GM12878 (cell line): ENCODE measurements around the gene FKBP3. TPM values are rescaled to one million over a fixed set of nuclear protein-coding genes. Genes with fewer than 3 reads are reported as not detected.

Experiments used
- BMI1 ChIP-seq: fragments of 450-650 bp; IDR thresholded peaks from 2 replicates; pipeline ENCODE4 v1.6.1; 2016; ENCODE audit warnings: mild to moderate bottlenecking, moderate library complexity, borderline replicate concordance
- ELK1 ChIP-seq: IDR thresholded peaks from 2 replicates; pipeline ENCODE4 v1.6.1; 2012; ENCODE audit warnings: low read depth, low read length, improper control_type of control experiment
- IKZF2 ChIP-seq, 2 experiments: fragments of 450-650 bp; IDR thresholded peaks; 2 replicates each; pipeline ENCODE4 v1.6.1; 2017; ENCODE audit warnings: mild to moderate bottlenecking in 2 of 2, moderate library complexity in 2 of 2
- JUND ChIP-seq: IDR thresholded peaks from 2 replicates; pipeline ENCODE4 v1.6.1; 2012; ENCODE audit warnings: low read depth, mild to moderate bottlenecking, low read length, improper control_type of control experiment, moderate library complexity
- MAX ChIP-seq: IDR thresholded peaks from 2 replicates; pipeline ENCODE4 v1.6.1; 2012; ENCODE audit warnings: low read depth, low read length, improper control_type of control experiment
- MEF2B ChIP-seq: fragments of 450-650 bp; IDR thresholded peaks from 2 replicates; pipeline ENCODE4 v1.6.1; 2018; ENCODE audit warnings: mild to moderate bottlenecking, moderate library complexity; ENCODE audit not compliant: partially characterized antibody, poor library complexity, severe bottlenecking
- NBN ChIP-seq: fragments of 450-650 bp; IDR thresholded peaks from 2 replicates; pipeline ENCODE4 v1.6.1; 2016
- NFIC ChIP-seq: IDR thresholded peaks from 2 replicates; pipeline ENCODE4 v1.6.1; 2012; ENCODE audit warnings: low read depth, mild to moderate bottlenecking, inconsistent platforms, low read length, moderate library complexity
- TCF3 ChIP-seq: IDR thresholded peaks from 2 replicates; pipeline ENCODE4 v1.6.1; 2012; ENCODE audit warnings: low read depth, mild to moderate bottlenecking, low read length, borderline replicate concordance; ENCODE audit not compliant: insufficient read depth
- USF1 ChIP-seq: IDR thresholded peaks from 2 replicates; pipeline ENCODE4 v1.6.1; 2011; ENCODE audit warnings: borderline replicate concordance, low read depth, mild to moderate bottlenecking, moderate library complexity, mixed read lengths, low read length; ENCODE audit not compliant: insufficient read depth; ENCODE audit errors: extremely low read length
- YY1 ChIP-seq: IDR thresholded peaks from 2 replicates; pipeline ENCODE4 v1.6.1; 2011; ENCODE audit warnings: low read depth, mild to moderate bottlenecking, low read length
- ZNF592 ChIP-seq: fragments of 450-650 bp; IDR thresholded peaks from 2 replicates; pipeline ENCODE4 v1.6.1; 2017; ENCODE audit warnings: mild to moderate bottlenecking, moderate library complexity
- ZNF622 ChIP-seq: fragments of 450-650 bp; IDR thresholded peaks from 2 replicates; pipeline ENCODE4 v1.6.1; 2017; ENCODE audit warnings: mild to moderate bottlenecking, inconsistent platforms
- ZNF687 ChIP-seq: fragments of 450-650 bp; IDR thresholded peaks from 2 replicates; pipeline ENCODE4 v1.6.1; 2017; ENCODE audit warnings: mild to moderate bottlenecking, moderate library complexity
- ZZZ3 ChIP-seq: IDR thresholded peaks from 2 replicates; pipeline ENCODE4 v1.6.1; 2011; ENCODE audit warnings: low read depth; ENCODE audit not compliant: control insufficient read depth, insufficient read length
- polyA plus RNA-seq, 11 experiments: library from polyadenylated mRNA; depleted of rRNA in 4 of 11; unstranded in 6 of 11; stranded (reverse) in 5 of 11; fragments of >200 nt; fragmentation: Nextera tagmentation in 4 of 11; fragmentation: Illumina TruSeq in 1 of 11; extraction: Ambion mirVana in 4 of 11; extraction: Trizol in 1 of 11; gene quantifications; 1 replicate in 1 of 11; 2 replicates in 10 of 11; pipeline versions ENCODE4 v1.2.1 to v1.2.3, GENCODE V29; 2011 to 2016; ENCODE audit warnings: inconsistent platforms in 2 of 11, missing spikeins in 2 of 11, low read depth in 1 of 11
- total RNA-seq, 4 experiments: library from RNA; depleted of rRNA in 3 of 4; stranded (reverse); fragments of >200 nt in 3 of 4; fragmentation: Illumina TruSeq in 1 of 4; extraction: Trizol in 1 of 4; gene quantifications; 2 replicates each; pipeline versions ENCODE4 v1.2.1 to v1.2.3, GENCODE V29; 2013 to 2021

Gene FKBP3
- total and polyA plus RNA-seq, 10 of the 15 experiments (the other 5 are each of a cell fraction or from before 2014, with no cell fraction given), result 67.2 to 218 (median 129) TPM

GRCh38 chr14:45135659-45136395, 1.5 kb upstream of the FKBP3 start, which contains the start of gene FANCM (continued):
- TF ChIP-seq MEF2B, result no peak
- peak; percentile 69; the same call in 1 of the 2 replicates for TF ChIP-seq ELK1
- TF ChIP-seq NBN, result peak; percentile 69; the same call in 1 of the 2 replicates
- no peak for TF ChIP-seq ZNF622
- no peak; the same call in 1 of the 2 replicates for TF ChIP-seq MAX
- peak; percentile 58 for TF ChIP-seq YY1
- TF ChIP-seq USF1, result no peak
- TF ChIP-seq JUND, result no peak
- TF ChIP-seq IKZF2 (IDR thresholded peaks at IDR 0.05), result peak; percentile 41 to 59; a peak in 3 of 4 replicates
- TF ChIP-seq TCF3, result no peak
- TF ChIP-seq ZZZ3, result no peak
- TF ChIP-seq ZNF592, result no peak
- TF ChIP-seq NFIC, result 0 out of 2 replicates have a peak, but pooled peaks have one; percentile 36
- TF ChIP-seq ZNF687, result no peak
- no peak for TF ChIP-seq BMI1
